Measurements from ENCODE around the gene HYDIN. TPM values are rescaled to one million over a fixed set of nuclear protein-coding genes. Genes with fewer than 3 reads are reported as not detected.

The HYDIN gene
- total and polyA plus RNA-seq, 4 donors, result 2.4 to 43.3 (median 18.9) TPM

DNA sequence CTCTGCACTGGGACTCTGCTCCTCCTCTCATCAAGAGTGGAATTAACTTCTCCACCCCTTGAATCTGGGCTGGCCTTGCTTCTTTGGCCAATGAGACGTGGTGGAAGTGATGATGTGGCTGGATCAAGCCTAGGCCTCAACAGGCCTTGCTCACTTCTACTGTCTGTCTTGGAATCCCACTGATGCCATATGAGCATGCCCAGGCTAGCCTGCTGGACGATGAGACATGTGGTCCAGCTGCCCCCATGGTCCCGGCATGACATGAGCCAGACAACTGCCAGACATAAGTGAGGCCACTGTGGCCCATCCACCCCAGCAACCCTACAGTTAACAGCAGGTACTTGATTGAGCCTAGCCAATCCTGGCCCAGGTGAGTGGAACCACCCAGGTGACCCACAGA is 448.3 kb downstream of the HYDIN start:
- Histone ChIP-seq H3K9ac (ENCODE audit: insufficient read depth in 1 of 2, low read length in 2 of 2) (no peak overlapping the region), H3K4me3 (no peak overlapping the region), H3K27ac (ENCODE audit: low read depth in 1 of 2, low read length in 1 of 2) (no peak overlapping the region), H3K4me1 (ENCODE audit: control insufficient read depth in 5 of 5, insufficient read depth in 5 of 5, low read length in 5 of 5) (peaks cover 0 to 5% (median 0%) of the 10 kb centered on the region in 5 donors), H3K36me3 (ENCODE audit: control insufficient read depth in 4 of 4, insufficient read depth in 4 of 4, low read length in 4 of 4) (peaks cover 11 to 66% (median 36%) of the 10 kb centered on the region in 4 donors), H3K9me3 (ENCODE audit: control insufficient read depth in 4 of 4, insufficient read depth in 3 of 4, low read length in 3 of 4) (no peaks in the 10 kb centered on the region), H3K27me3 (ENCODE audit: control insufficient read depth in 3 of 3, insufficient read depth in 3 of 3, low read length in 2 of 3) (no peaks in the 10 kb centered on the region)
- DNase-seq (no peak), ATAC-seq (ENCODE audit: insufficient read depth, low FRiP score) (no peak)
- TF ChIP-seq, protein P1, sequence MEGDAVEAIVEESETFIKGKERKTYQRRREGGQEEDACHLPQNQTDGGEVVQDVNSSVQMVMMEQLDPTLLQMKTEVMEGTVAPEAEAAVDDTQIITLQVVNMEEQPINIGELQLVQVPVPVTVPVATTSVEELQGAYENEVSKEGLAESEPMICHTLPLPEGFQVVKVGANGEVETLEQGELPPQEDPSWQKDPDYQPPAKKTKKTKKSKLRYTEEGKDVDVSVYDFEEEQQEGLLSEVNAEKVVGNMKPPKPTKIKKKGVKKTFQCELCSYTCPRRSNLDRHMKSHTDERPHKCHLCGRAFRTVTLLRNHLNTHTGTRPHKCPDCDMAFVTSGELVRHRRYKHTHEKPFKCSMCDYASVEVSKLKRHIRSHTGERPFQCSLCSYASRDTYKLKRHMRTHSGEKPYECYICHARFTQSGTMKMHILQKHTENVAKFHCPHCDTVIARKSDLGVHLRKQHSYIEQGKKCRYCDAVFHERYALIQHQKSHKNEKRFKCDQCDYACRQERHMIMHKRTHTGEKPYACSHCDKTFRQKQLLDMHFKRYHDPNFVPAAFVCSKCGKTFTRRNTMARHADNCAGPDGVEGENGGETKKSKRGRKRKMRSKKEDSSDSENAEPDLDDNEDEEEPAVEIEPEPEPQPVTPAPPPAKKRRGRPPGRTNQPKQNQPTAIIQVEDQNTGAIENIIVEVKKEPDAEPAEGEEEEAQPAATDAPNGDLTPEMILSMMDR (IDR thresholded peaks at IDR 0.05; ENCODE audit: control extremely low read depth, extremely low read depth), result no peak
- 96 to 99% methylated on average over 3 of the region's 3 CpGs for WGBS, 2 donors

DNA sequence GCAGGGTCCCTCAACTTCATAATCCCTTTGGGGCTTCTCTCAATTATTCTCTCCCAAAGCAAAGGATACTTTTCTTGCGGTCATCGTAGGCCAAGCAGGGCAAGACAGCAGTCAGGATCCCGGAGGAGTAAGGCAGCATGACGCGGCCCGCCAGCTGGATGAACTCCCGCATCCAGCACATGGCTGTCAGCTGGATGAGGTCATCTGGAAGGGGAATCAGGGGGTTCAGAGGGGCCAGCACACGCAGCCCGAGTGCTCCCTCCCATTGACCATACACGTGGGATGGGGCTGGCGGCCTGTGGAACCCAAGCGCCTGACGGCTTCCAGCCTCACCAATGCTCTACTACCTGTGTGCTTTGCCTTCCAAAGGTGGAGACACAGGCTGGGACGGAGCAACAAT is 448.7 kb downstream of the HYDIN start:
- ATAC-seq (ENCODE audit: insufficient read depth, low FRiP score), result no peak
- WGBS, 2 donors, result 97 to 99% methylated on average over 14 of the region's 14 CpGs
- peaks cover 0 to 5% (median 0%) of the 10 kb centered on the region in 5 donors for H3K4me1 ChIP-seq (ENCODE audit: control insufficient read depth in 5 of 5, insufficient read depth in 5 of 5, low read length in 5 of 5)
- DNase-seq, result no peak
- no peak overlapping the region for H3K4me3 ChIP-seq
- no peaks in the 10 kb centered on the region for H3K27me3 ChIP-seq (ENCODE audit: control insufficient read depth in 3 of 3, insufficient read depth in 3 of 3, low read length in 2 of 3)
- no peaks in the 10 kb centered on the region for H3K9me3 ChIP-seq (ENCODE audit: control insufficient read depth in 4 of 4, insufficient read depth in 3 of 4, low read length in 3 of 4)
- TF ChIP-seq, protein P1 (IDR thresholded peaks at IDR 0.05; ENCODE audit: control extremely low read depth, extremely low read depth), result no peak
- H3K36me3 ChIP-seq (ENCODE audit: control insufficient read depth in 4 of 4, insufficient read depth in 4 of 4, low read length in 4 of 4), result peaks cover 11 to 66% (median 36%) of the 10 kb centered on the region in 4 donors
- no peak overlapping the region for H3K9ac ChIP-seq (ENCODE audit: insufficient read depth in 1 of 2, low read length in 2 of 2)
- no peak overlapping the region for H3K27ac ChIP-seq (ENCODE audit: low read depth in 1 of 2, low read length in 1 of 2)

DNA sequence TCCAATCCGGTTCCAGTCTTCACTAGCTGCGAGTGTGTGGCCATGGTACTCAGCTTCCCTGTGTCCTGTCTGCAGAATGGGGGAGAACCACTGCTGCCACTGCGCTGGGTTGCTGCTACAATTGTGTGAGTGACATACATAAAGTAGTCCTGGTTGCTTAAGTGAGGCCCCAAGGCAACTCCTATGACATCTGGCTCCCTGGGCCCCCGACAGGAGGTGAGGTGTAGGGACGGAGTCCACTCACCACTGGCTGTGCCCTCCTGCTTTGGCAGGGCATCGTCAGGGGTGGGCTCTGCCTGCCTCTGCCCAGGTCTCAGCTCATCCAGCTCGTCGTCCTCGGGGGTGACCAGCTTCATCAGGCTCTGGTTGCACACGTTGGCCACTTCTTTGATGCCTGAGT is 450.0 kb downstream of the HYDIN start:
- 97 to 98% methylated on average over 10 of the region's 10 CpGs for whole genome bisulfite sequencing, 2 donors
- Histone ChIP-seq H3K9me3 (ENCODE audit: control insufficient read depth in 4 of 4, insufficient read depth in 3 of 4, low read length in 3 of 4) (no peaks in the 10 kb centered on the region), H3K27me3 (ENCODE audit: control insufficient read depth in 3 of 3, insufficient read depth in 3 of 3, low read length in 2 of 3) (no peaks in the 10 kb centered on the region), H3K27ac (ENCODE audit: low read depth in 1 of 2, low read length in 1 of 2) (no peak overlapping the region), H3K36me3 (ENCODE audit: control insufficient read depth in 4 of 4, insufficient read depth in 4 of 4, low read length in 4 of 4) (peaks cover 11 to 60% (median 33%) of the 10 kb centered on the region in 4 donors), H3K9ac (ENCODE audit: insufficient read depth in 1 of 2, low read length in 2 of 2) (no peak overlapping the region), H3K4me3 (no peak overlapping the region), H3K4me1 (ENCODE audit: control insufficient read depth in 5 of 5, insufficient read depth in 5 of 5, low read length in 5 of 5) (peaks cover 0 to 5% (median 0%) of the 10 kb centered on the region in 5 donors)
- ATAC-seq (ENCODE audit: insufficient read depth, low FRiP score) (no peak), DNase-seq (no peak)
- TF ChIP-seq, protein P1 (IDR thresholded peaks at IDR 0.05; ENCODE audit: control extremely low read depth, extremely low read depth), result no peak

GRCh38 chr16:70779361-70779760 is 451.2 kb downstream of the HYDIN start:
- H3K27ac ChIP-seq (ENCODE audit: low read depth in 1 of 2, low read length in 1 of 2), result no peak overlapping the region
- WGBS, 2 donors, result 88 to 94% methylated on average over 1 of the region's 1 CpG
- H3K9ac ChIP-seq (ENCODE audit: insufficient read depth in 1 of 2, low read length in 2 of 2), result no peak overlapping the region

More at GRCh38 chr16:70779361-70779760, 451.2 kb downstream of the HYDIN start:
- Histone ChIP-seq H3K4me3 (no peak overlapping the region), H3K9me3 (ENCODE audit: control insufficient read depth in 4 of 4, insufficient read depth in 3 of 4, low read length in 3 of 4) (no peaks in the 10 kb centered on the region), H3K36me3 (ENCODE audit: control insufficient read depth in 4 of 4, insufficient read depth in 4 of 4, low read length in 4 of 4) (peaks cover 11 to 53% (median 32%) of the 10 kb centered on the region in 4 donors), H3K27me3 (ENCODE audit: control insufficient read depth in 3 of 3, insufficient read depth in 3 of 3, low read length in 2 of 3) (no peaks in the 10 kb centered on the region), H3K4me1 (ENCODE audit: control insufficient read depth in 5 of 5, insufficient read depth in 5 of 5, low read length in 5 of 5) (peaks cover 0 to 5% (median 0%) of the 10 kb centered on the region in 5 donors)
- ATAC-seq (ENCODE audit: insufficient read depth, low FRiP score) (no peak), DNase-seq (no peak)
- TF ChIP-seq, protein P1 (IDR thresholded peaks at IDR 0.05; ENCODE audit: control extremely low read depth, extremely low read depth), result no peak
